GM23248 (cell line): ENCODE results near the gene NEK10. TPM values are rescaled to one million over a fixed set of nuclear protein-coding genes. Genes with fewer than 3 reads are reported as not detected.

Experiments
- DNase-seq: peaks from one replicate; pipeline ENCODE4 v3.0.0-alpha.2; 2015
- H2AFZ ChIP-seq: fragments of 200-600 bp; sonication (generic); 2 replicates; pipeline ENCODE4 v1.6.1; 2016; ENCODE audit warnings: antibody characterized with exemption
- H3F3A ChIP-seq: fragments of 200-600 bp; sonication (generic); 2 replicates; pipeline ENCODE4 v1.6.1; 2016; ENCODE audit warnings: mild to moderate bottlenecking, antibody characterized with exemption, mixed run types; ENCODE audit not compliant: insufficient read depth
- H3K27ac ChIP-seq: fragments of 200-600 bp; sonication (generic); 2 replicates; pipeline ENCODE4 v1.5.1; 2016; ENCODE audit warnings: mild to moderate bottlenecking
- H3K27me3 ChIP-seq: fragments of 200-600 bp; sonication (generic); replicated peaks from 2 replicates; pipeline ENCODE4 v1.6.1; 2016; ENCODE audit warnings: mild to moderate bottlenecking; ENCODE audit not compliant: insufficient read depth
- H3K36me3 ChIP-seq: fragments of 200-600 bp; sonication (generic); 2 replicates; pipeline ENCODE4 v1.6.1; 2016; ENCODE audit warnings: low read depth, mild to moderate bottlenecking
- H3K4me1 ChIP-seq: fragments of 200-600 bp; sonication (generic); 2 replicates; pipeline ENCODE4 v1.6.1; 2016; ENCODE audit warnings: mild to moderate bottlenecking; ENCODE audit not compliant: insufficient read depth
- H3K4me2 ChIP-seq: fragments of 200-600 bp; sonication (generic); one replicate; pipeline ENCODE4 v1.6.1; 2016; ENCODE audit warnings: mild to moderate bottlenecking; ENCODE audit not compliant: unreplicated experiment
- H3K4me3 ChIP-seq: fragments of 200-600 bp; sonication (generic); 2 replicates; pipeline ENCODE4 v1.5.1; 2016; ENCODE audit warnings: mild to moderate bottlenecking
- H3K79me2 ChIP-seq: fragments of 200-600 bp; sonication (generic); 2 replicates; pipeline ENCODE4 v1.6.1; 2016; ENCODE audit warnings: mild to moderate bottlenecking; ENCODE audit not compliant: insufficient read depth
- H3K9ac ChIP-seq: fragments of 200-600 bp; sonication (generic); 2 replicates; pipeline ENCODE4 v1.6.1; 2016; ENCODE audit warnings: mild to moderate bottlenecking
- H3K9me2 ChIP-seq: fragments of 200-600 bp; sonication (generic); 2 replicates; pipeline ENCODE4 v1.6.1; 2016; ENCODE audit warnings: mixed run types, mild to moderate bottlenecking, moderate library complexity; ENCODE audit not compliant: insufficient read depth
- H3K9me3 ChIP-seq: fragments of 200-600 bp; sonication (generic); one replicate; pipeline ENCODE4 v1.6.1; 2017; ENCODE audit warnings: low read depth
- H4K20me1 ChIP-seq: fragments of 200-600 bp; sonication (generic); 2 replicates; pipeline ENCODE4 v1.6.0; 2016; ENCODE audit not compliant: insufficient read depth
- EZH2 ChIP-seq: fragments of 200-600 bp; sonication (generic); IDR thresholded peaks from 2 replicates; pipeline ENCODE4 v1.6.1; 2018; ENCODE audit warnings: antibody characterized with exemption, mild to moderate bottlenecking; ENCODE audit not compliant: insufficient read depth, poor library complexity, severe bottlenecking
- EZH2phosphoT487 ChIP-seq: fragments of 200-600 bp; sonication (generic); IDR thresholded peaks from 2 replicates; pipeline ENCODE4 v1.6.1; 2018; ENCODE audit warnings: antibody characterized with exemption, moderate library complexity, mild to moderate bottlenecking, low read depth; ENCODE audit not compliant: insufficient read depth
- WGBS, 2 experiments: methylation state at CpG; one replicate each; pipeline ENCODE4 v1.1.6; 2015 to 2017; ENCODE audit warnings: low lambda C conversion rate in 2 of 2, low coverage in 1 of 2; ENCODE audit errors: missing lambda C conversion rate in 2 of 2; 5-methylcytosine and 5-hydroxymethylcytosine counted together
- in situ Hi-C: fragments of 300-500 bp; cut with MboI; formaldehyde crosslinking; loops from 2 replicates; pipeline ENCODE4 v1.15.0; 2020
- polyA plus RNA-seq: library from polyadenylated mRNA; unstranded; fragments of >200 nt; fragmentation: Nextera tagmentation; extraction: Ambion mirVana; gene quantifications from 2 replicates; pipeline ENCODE4 v1.2.1, GENCODE V29; 2016
- total RNA-seq: library from RNA; depleted of rRNA; stranded (reverse); fragments of >200 nt; shearing (Covaris generic); gene quantifications from 2 replicates; pipeline ENCODE4 v1.2.3, GENCODE V29; 2014

NEK10 gene
- total and polyA plus RNA-seq, 2 experiments from 2014 or later: 3.2 to 7.6 TPM

DNA sequence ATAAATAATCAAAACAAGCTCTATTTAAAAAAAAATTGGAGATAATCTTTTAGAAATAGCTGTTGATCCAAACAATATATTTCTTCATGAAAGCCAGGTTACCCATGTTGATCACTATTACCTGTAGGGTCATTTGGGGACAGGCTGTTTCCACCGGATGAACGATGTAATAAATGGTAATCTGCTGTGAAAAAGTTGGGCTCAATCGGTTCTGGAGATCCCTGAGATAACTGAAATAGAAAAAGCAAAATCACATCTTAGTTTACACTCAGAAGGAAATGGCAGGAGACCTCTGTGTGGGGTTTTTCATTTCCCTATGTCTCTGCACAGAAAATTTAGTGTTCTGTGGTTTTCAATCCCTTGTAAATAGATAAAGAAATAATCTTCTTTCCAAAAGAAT lies 249.5 kb downstream of the NEK10 start:
- DNase-seq: no peak
- Histone ChIP-seq H3K4me1 (peaks cover 4% of the 10 kb centered on the region), H3K36me3 (0 out of 2 replicates have a peak, but pooled peaks cover 6% of the 10 kb centered on the region), H3K9me3 (no peaks in the 10 kb centered on the region), H3K4me2 (no peak overlapping the region), H3K9me2 (no peaks in the 10 kb centered on the region), H3K27ac (no peak overlapping the region), H3K27me3 (no peaks in the 10 kb centered on the region), H2AFZ (no peak overlapping the region), H3K79me2 (no peaks in the 10 kb centered on the region), H3K4me3 (no peak overlapping the region), H4K20me1 (no peaks in the 10 kb centered on the region), H3K9ac (no peak overlapping the region), H3F3A (peaks cover 14% of the 10 kb centered on the region; the same call in 1 of the 2 replicates)
- TF ChIP-seq EZH2phosphoT487 (no peak), EZH2 (no peak)
- in situ Hi-C loops: no loop called here
- WGBS, 2 experiments: 55 to 56% methylated on average over 3 of the region's 3 CpGs

DNA sequence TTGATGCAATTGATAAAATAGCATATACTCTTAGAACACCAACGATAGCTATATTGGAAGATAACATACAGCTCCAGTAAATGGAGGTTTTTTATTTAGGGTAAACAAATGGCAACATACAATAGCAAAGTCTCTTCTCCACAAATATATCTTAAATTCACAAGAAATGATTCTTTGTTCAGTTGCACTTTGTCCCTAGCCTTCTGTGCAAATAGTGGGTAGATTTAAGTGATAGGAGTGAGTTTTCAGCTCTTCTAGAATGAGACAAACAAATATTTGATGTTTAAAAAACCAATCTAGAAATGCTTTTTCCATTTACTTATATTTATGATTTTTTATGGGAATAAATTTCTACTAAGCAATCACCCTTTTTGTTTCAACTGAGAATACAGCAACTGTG lies 253.8 kb downstream of the NEK10 start:
- in situ Hi-C loops: no loop called here

GRCh38 chr3:27114684-27115083 lies 254.5 kb downstream of the NEK10 start:
- Histone ChIP-seq H3K4me1 (peaks cover 11% of the 10 kb centered on the region), H3K9ac (no peak overlapping the region), H3K36me3 (peaks cover 16% of the 10 kb centered on the region), H3K4me3 (no peak overlapping the region), H3K79me2 (no peaks in the 10 kb centered on the region), H4K20me1 (no peaks in the 10 kb centered on the region), H3F3A (peaks cover 21% of the 10 kb centered on the region; the same call in 1 of the 2 replicates), H3K27me3 (no peaks in the 10 kb centered on the region), H3K27ac (no peak overlapping the region), H3K9me3 (no peaks in the 10 kb centered on the region), H2AFZ (no peak overlapping the region), H3K4me2 (no peak overlapping the region), H3K9me2 (no peaks in the 10 kb centered on the region)
- 96 to 100% methylated on average over 1 of the region's 1 CpG for WGBS, 2 experiments
- in situ Hi-C loops: no loop called here
- no peak for TF ChIP-seq EZH2phosphoT487
- peak; percentile 54 for DNase-seq

More for the DNA sequence above, 253.8 kb downstream of the NEK10 start:
- H3K4me3 ChIP-seq: no peak overlapping the region
- no peaks in the 10 kb centered on the region for H3K79me2 ChIP-seq
- H3K9me2 ChIP-seq: no peaks in the 10 kb centered on the region
- TF ChIP-seq EZH2 (no peak), EZH2phosphoT487 (no peak)
- peaks cover 21% of the 10 kb centered on the region; the same call in 1 of the 2 replicates for H3F3A ChIP-seq
- no peak overlapping the region for H3K4me2 ChIP-seq
- H4K20me1 ChIP-seq: no peaks in the 10 kb centered on the region
- H3K9ac ChIP-seq: no peak overlapping the region
- H3K27ac ChIP-seq: no peak overlapping the region
- peaks cover 13% of the 10 kb centered on the region for H3K36me3 ChIP-seq
- H3K4me1 ChIP-seq: peaks cover 11% of the 10 kb centered on the region
- H2AFZ ChIP-seq: no peak overlapping the region
- H3K27me3 ChIP-seq: no peaks in the 10 kb centered on the region
- 57 to 59% methylated on average over 1 of the region's 1 CpG for WGBS, 2 experiments
- no peaks in the 10 kb centered on the region for H3K9me3 ChIP-seq
- DNase-seq: no peak

DNA sequence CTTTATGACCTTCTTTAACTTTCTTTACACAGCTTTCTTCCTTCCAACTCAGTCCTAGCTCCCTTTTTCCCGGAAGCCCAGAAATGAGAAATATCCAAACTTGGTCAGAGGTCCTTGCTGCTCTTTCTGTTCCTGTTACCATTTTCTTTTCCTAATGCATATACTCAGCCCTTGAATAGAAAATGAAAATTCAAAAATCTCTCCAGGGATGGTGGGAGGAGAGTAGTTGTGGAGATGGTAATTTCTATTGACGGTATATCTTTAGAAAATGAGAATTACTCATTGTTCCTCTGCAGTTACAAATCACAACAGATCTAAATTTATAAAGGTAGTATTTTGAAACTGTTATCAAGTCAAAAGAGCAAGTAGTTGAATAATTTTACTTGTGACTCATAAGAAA lies 255.1 kb downstream of the NEK10 start:
- no peak for DNase-seq
- H3F3A ChIP-seq: peaks cover 21% of the 10 kb centered on the region; the same call in 1 of the 2 replicates
- no peaks in the 10 kb centered on the region for H3K9me3 ChIP-seq
- no peak overlapping the region for H3K4me2 ChIP-seq
- no peaks in the 10 kb centered on the region for H4K20me1 ChIP-seq
- H3K4me1 ChIP-seq: peaks cover 11% of the 10 kb centered on the region
- no peak overlapping the region for H2AFZ ChIP-seq
- H3K27ac ChIP-seq: no peak overlapping the region
- H3K36me3 ChIP-seq: peaks cover 19% of the 10 kb centered on the region
- no peak overlapping the region for H3K9ac ChIP-seq
- WGBS, 2 experiments: 61 to 65% methylated on average over 2 of the region's 2 CpGs
- in situ Hi-C loops: no loop called here
- no peaks in the 10 kb centered on the region for H3K27me3 ChIP-seq
- no peaks in the 10 kb centered on the region for H3K9me2 ChIP-seq
- H3K4me3 ChIP-seq: no peak overlapping the region
- H3K79me2 ChIP-seq: no peaks in the 10 kb centered on the region
- TF ChIP-seq EZH2: no peak
- no peak for TF ChIP-seq EZH2phosphoT487

- Histone ChIP-seq H3K27me3 (no peaks in the 10 kb centered on the region), H4K20me1 (no peaks in the 10 kb centered on the region), H3K4me2 (no peak overlapping the region), H3K9me3 (no peaks in the 10 kb centered on the region), H3K27ac (no peak overlapping the region), H3K4me1 (peaks cover 10% of the 10 kb centered on the region), H3K79me2 (no peaks in the 10 kb centered on the region), H2AFZ (no peak overlapping the region), H3K36me3 (peaks cover 20% of the 10 kb centered on the region), H3F3A (peaks cover 14% of the 10 kb centered on the region; the same call in 1 of the 2 replicates), H3K9me2 (no peaks in the 10 kb centered on the region), H3K4me3 (no peak overlapping the region), H3K9ac (no peak overlapping the region)
- no peak for TF ChIP-seq EZH2phosphoT487
- TF ChIP-seq EZH2: no peak
- no peak for DNase-seq
- 66 to 75% methylated on average over 3 of the region's 3 CpGs for WGBS, 2 experiments
- in situ Hi-C loops: no loop called here
Measured at GRCh38 chr3:27110020-27110419, 259.2 kb downstream of the NEK10 start.
